IMR-90 (cell line): ENCODE data around the gene CRHBP. TPM values are rescaled to one million over a fixed set of nuclear protein-coding genes. Genes with fewer than 3 reads are reported as not detected.

ENCODE experiments used
- ATAC-seq: fragments of 200-7000 bp; cut with Tn5 transposase; 2 replicates; pipeline ENCODE4 v1.9.1; 2020; ENCODE audit warnings: low read depth, mild to moderate bottlenecking, moderate library complexity
- BruUV-seq: library from RNA; stranded (reverse); fragments of 400-500 nt; replicated peaks from 2 replicates; lab custom pipeline; 2021; lab: Mats Ljungman, UMichigan
- CTCF ChIA-PET: fragments of 300-600 bp; formaldehyde crosslinking; extraction: SDS; loops from one replicate; lab custom pipeline; 2021; ENCODE audit warnings: antibody characterized with exemption; lab: Yijun Ruan, JAX
- POLR2A ChIA-PET: fragments of 300-600 bp; sonication (Branson Sonifier 250); formaldehyde crosslinking; loops from one replicate; lab custom pipeline; 2022; ENCODE audit warnings: antibody characterized with exemption; ENCODE audit not compliant: unreplicated experiment; lab: Charles Lee
- DNase-seq: peaks from one replicate; pipeline ENCODE4 v3.0.0; 2013
- H2AFZ ChIP-seq: replicated peaks from 2 replicates; pipeline ENCODE3; 2013; ENCODE audit warnings: low read length, mild to moderate bottlenecking; ENCODE audit not compliant: poor library complexity
- H2AK5ac ChIP-seq: 2 replicates; pipeline ENCODE4 v1.6.1; 2013; ENCODE audit warnings: low read depth, low read length, inconsistent platforms
- H2AK9ac ChIP-seq: replicated peaks from 2 replicates; pipeline ENCODE3; 2013; ENCODE audit warnings: mild to moderate bottlenecking, low read depth, low read length, moderate library complexity; ENCODE audit not compliant: poor library complexity
- H2BK120ac ChIP-seq: 2 replicates; pipeline ENCODE4 v1.6.1; 2013; ENCODE audit warnings: low read depth, low read length, inconsistent platforms
- H2BK15ac ChIP-seq: 3 replicates; pipeline ENCODE4 v1.6.1; 2013; ENCODE audit warnings: low read depth, low read length, inconsistent platforms
- H2BK20ac ChIP-seq: 2 replicates; pipeline ENCODE4 v1.6.1; 2013; ENCODE audit warnings: low read depth, mild to moderate bottlenecking, inconsistent platforms, low read length, moderate library complexity
- H2BK5ac ChIP-seq: 2 replicates; pipeline ENCODE4 v1.6.1; 2013; ENCODE audit warnings: mild to moderate bottlenecking, low read depth, low read length, inconsistent platforms; ENCODE audit not compliant: poor library complexity, severe bottlenecking
- H3K14ac ChIP-seq: replicated peaks from 2 replicates; pipeline ENCODE4 v1.6.1; 2013; ENCODE audit warnings: low read depth, low read length, inconsistent platforms
- H3K18ac ChIP-seq: 2 replicates; pipeline ENCODE4 v1.6.1; 2013; ENCODE audit warnings: low read depth, low read length, control low read depth
- H3K23ac ChIP-seq: 2 replicates; pipeline ENCODE4 v1.6.1; 2013; ENCODE audit warnings: low read depth, low read length, inconsistent platforms
- H3K27ac ChIP-seq: 2 replicates; pipeline ENCODE4 v1.5.1; 2013; ENCODE audit warnings: mild to moderate bottlenecking, control low read depth, low read length; ENCODE audit not compliant: insufficient read depth
- H3K27me3 ChIP-seq: 2 replicates; pipeline ENCODE4 v1.6.1; 2013; ENCODE audit warnings: low read length; ENCODE audit not compliant: control insufficient read depth, insufficient read depth
- H3K36me3 ChIP-seq: 2 replicates; pipeline ENCODE4 v1.6.1; 2013; ENCODE audit warnings: low read length, mixed read lengths; ENCODE audit not compliant: control insufficient read depth, insufficient read depth
- H3K4ac ChIP-seq: 2 replicates; pipeline ENCODE4 v1.6.1; 2013; ENCODE audit warnings: low read depth, low read length, inconsistent platforms
- H3K4me1 ChIP-seq: 2 replicates; pipeline ENCODE4 v1.6.1; 2013; ENCODE audit warnings: low read length, mixed read lengths; ENCODE audit not compliant: control insufficient read depth, insufficient read depth
- H3K4me2 ChIP-seq: 2 replicates; pipeline ENCODE4 v1.6.1; 2013; ENCODE audit warnings: low read depth, mild to moderate bottlenecking, control low read depth, low read length, moderate library complexity
- H3K4me3 ChIP-seq: 2 replicates; pipeline ENCODE4 v1.5.1; 2013; ENCODE audit warnings: low read depth, mild to moderate bottlenecking, control low read depth, low read length, moderate library complexity; ENCODE audit not compliant: insufficient read depth
- H3K56ac ChIP-seq: 2 replicates; pipeline ENCODE4 v1.6.1; 2013; ENCODE audit warnings: low read length, inconsistent platforms; ENCODE audit not compliant: insufficient read depth; ENCODE audit errors: extremely low read depth
- H3K79me1 ChIP-seq, 2 experiments: 2 replicates each; pipeline ENCODE4 v1.6.1; 2013; ENCODE audit warnings: low read length in 2 of 2, inconsistent platforms in 1 of 2, low read depth in 1 of 2
- H3K9ac ChIP-seq: 2 replicates; pipeline ENCODE4 v1.6.1; 2013; ENCODE audit warnings: low read depth, low read length, control low read depth
- H3K9me1 ChIP-seq: 2 replicates; pipeline ENCODE4 v1.6.1; 2013; ENCODE audit warnings: low read length, inconsistent platforms; ENCODE audit not compliant: insufficient read depth
- H3K9me3 ChIP-seq: 2 replicates; pipeline ENCODE4 v1.6.1; 2013; ENCODE audit warnings: low read length; ENCODE audit not compliant: control insufficient read depth, insufficient read depth
- H4K20me1 ChIP-seq: 2 replicates; pipeline ENCODE4 v1.6.1; 2013; ENCODE audit warnings: low read length, inconsistent platforms; ENCODE audit not compliant: insufficient read depth
- H4K5ac ChIP-seq: 2 replicates; pipeline ENCODE4 v1.6.1; 2013; ENCODE audit warnings: mild to moderate bottlenecking, low read depth, low read length, control low read depth
- H4K8ac ChIP-seq, 2 experiments: 2 replicates each; pipeline ENCODE4 v1.6.1; 2013; ENCODE audit warnings: low read depth in 2 of 2, low read length in 2 of 2, control low read depth in 1 of 2, inconsistent platforms in 1 of 2
- H4K91ac ChIP-seq: 2 replicates; pipeline ENCODE4 v1.6.1; 2013; ENCODE audit warnings: low read depth, low read length, inconsistent platforms; ENCODE audit not compliant: insufficient read depth
- BHLHE40 ChIP-seq: fragments of 150-350 bp; IDR thresholded peaks from 2 replicates; pipeline ENCODE4 v1.6.1; 2016; ENCODE audit warnings: mild to moderate bottlenecking, low read depth, low read length
- FOS ChIP-seq: fragments of 150-350 bp; IDR thresholded peaks from 2 replicates; pipeline ENCODE4 v1.6.1; 2016; ENCODE audit warnings: low read depth, low read length
- MAFK ChIP-seq: IDR thresholded peaks from 2 replicates; pipeline ENCODE4 v1.6.1; 2012; ENCODE audit warnings: low read depth, low read length, improper control_type of control experiment
- SMC3 ChIP-seq: fragments of 150-350 bp; IDR thresholded peaks from 2 replicates; pipeline ENCODE4 v1.6.1; 2016; ENCODE audit warnings: low read depth, mild to moderate bottlenecking, antibody characterized with exemption, low read length, moderate library complexity
- WGBS, 2 experiments: methylation state at CpG; one replicate each; pipeline versions ENCODE4 v1.1.5 to v1.1.7; 2013; ENCODE audit warnings: missing lambda C conversion rate in 2 of 2; ENCODE audit not compliant: insufficient read length in 1 of 2; ENCODE audit errors: extremely low coverage in 2 of 2; 5-methylcytosine and 5-hydroxymethylcytosine counted together
- dilution Hi-C: fragments of 300-500 bp; cut with HindIII; formaldehyde crosslinking; loops from one replicate; pipeline ENCODE4 v1.14.3; 2018; ENCODE audit warnings: low sequenced_read_pairs; ENCODE audit not compliant: unreplicated experiment
- in situ Hi-C: fragments of 300-500 bp; cut with MboI; formaldehyde crosslinking; loops from 3 replicates; pipeline ENCODE4 v1.14.3; 2019; ENCODE audit warnings: low sequenced_read_pairs, inconsistent platforms, mixed read lengths
- intact Hi-C: fragments of 100-400 bp; cut with micrococcal nuclease; formaldehyde crosslinking; loops from 2 replicates; pipeline ENCODE4 v1.10.0; 2022
- polyA plus RNA-seq, 3 experiments: library from polyadenylated mRNA; depleted of rRNA; stranded (reverse); fragments of >200 nt; gene quantifications; 2 replicates each; pipeline ENCODE4 v1.2.3, GENCODE V29; 2012; ENCODE audit warnings: low replicate concordance in 1 of 3
- total RNA-seq: library from RNA; depleted of rRNA; stranded (reverse); fragments of >200 nt; gene quantifications from 2 replicates; pipeline ENCODE4 v1.2.3, GENCODE V29; 2012

Gene CRHBP
- total and polyA plus RNA-seq, 2 of the 4 experiments (the other 2 are of a cell fraction) = 0.09 TPM; not detected in 1

DNA sequence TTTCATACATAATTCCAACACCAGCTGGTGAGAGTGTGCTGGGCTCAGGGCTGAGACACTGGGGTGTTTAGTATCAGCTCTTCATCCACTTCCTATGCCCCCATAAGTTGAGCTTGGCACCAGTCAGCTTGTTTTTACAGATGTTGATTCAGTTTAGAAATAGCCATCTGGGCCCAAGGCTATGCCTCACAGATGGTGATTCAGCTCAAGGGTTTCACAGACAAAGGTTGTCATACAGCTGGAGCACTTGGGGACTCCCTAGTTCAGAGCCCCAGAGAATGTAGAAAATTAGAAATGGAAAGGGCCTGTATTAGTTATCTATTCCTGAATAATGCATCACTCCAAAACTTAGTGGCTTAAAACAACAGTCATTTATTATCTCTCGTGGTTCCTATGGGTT, 10.3 kb upstream of the CRHBP start:
- no peak overlapping the region for H2AFZ ChIP-seq
- DNase-seq (peak; percentile 81), ATAC-seq (peak; percentile 88)
- H3K4me1 ChIP-seq = 0 out of 2 replicates have a peak, but pooled peaks cover 1% of the 10 kb centered on the region
- H3K27me3 ChIP-seq = peaks cover 2% of the 10 kb centered on the region; the same call in 1 of the 2 replicates
- H3K23ac ChIP-seq = no peak overlapping the region
- H3K9me3 ChIP-seq = no peaks in the 10 kb centered on the region
- no peak overlapping the region for H3K56ac ChIP-seq
- no peak overlapping the region for H4K5ac ChIP-seq
- H3K4me2 ChIP-seq = no peak overlapping the region
- no peak overlapping the region for H3K18ac ChIP-seq
- H3K27ac ChIP-seq = no peak overlapping the region
- TF ChIP-seq FOS (no peak), MAFK (no peak), BHLHE40 (no peak), SMC3 (no peak)
- no peak overlapping the region for H4K91ac ChIP-seq
- ChIA-PET POLR2A (no interaction called here), CTCF (no interaction called here)
- H3K14ac ChIP-seq = no peak overlapping the region
- BruUV-seq = no TSS peak
- no peaks in the 10 kb centered on the region for H3K36me3 ChIP-seq
- no peak overlapping the region for H2AK5ac ChIP-seq
- H2BK15ac ChIP-seq = no peak overlapping the region
- no peaks in the 10 kb centered on the region for H3K9me1 ChIP-seq
- H3K4me3 ChIP-seq = no peak overlapping the region
- H4K8ac ChIP-seq = no peak overlapping the region
- no peaks in the 10 kb centered on the region for H3K79me1 ChIP-seq
- H3K9ac ChIP-seq = no peak overlapping the region
- dilution Hi-C loops = no loop called here
- no peak overlapping the region for H2BK20ac ChIP-seq
- H2AK9ac ChIP-seq = no peak overlapping the region
- no peak overlapping the region for H2BK5ac ChIP-seq
- intact Hi-C loops = no loop called here
- no peaks in the 10 kb centered on the region for H4K20me1 ChIP-seq
- no peak overlapping the region for H3K4ac ChIP-seq
- WGBS, 2 experiments = no CpG with 5 or more reads among the region's 1 CpG
- in situ Hi-C loops = no loop called here
- H2BK120ac ChIP-seq = no peak overlapping the region
